Hematopoietic multipotent progenitor cell treated with erythropoietin and hydrocortisone succinate and interleukin-3 and kit ligand, for 17 days (in vitro differentiated cells): ENCODE measurements around the gene CELA3A.

Source experiments
- DNase-seq: peaks from one replicate; pipeline ENCODE4 v3.0.0-alpha.2; 2015; ENCODE audit warnings: low spot score

The CELA3A gene

GRCh38 chr1:22051607-22052114 is 50.2 kb downstream of the CELA3A start:
- peak; percentile 3 for DNase-seq

GRCh38 chr1:22052115-22053016 is 50.9 kb downstream of the CELA3A start, which contains the start of gene CDC42:
CDC42 (plus strand) TSS chr1:22052709; CDS start chr1:22078479, 25,770 bp downstream.
- peak; percentile 93 for DNase-seq

GRCh38 chr1:22053017-22053860 is 51.8 kb downstream of the CELA3A start:
- DNase-seq = peak; percentile 65

GRCh38 chr1:22053861-22054770 is 52.7 kb downstream of the CELA3A start:
- DNase-seq = no peak

GRCh38 chr1:22055463-22055862 is 54.0 kb downstream of the CELA3A start:
- DNase-seq = no peak

GRCh38 chr1:22056043-22056442 is 54.6 kb downstream of the CELA3A start:
- DNase-seq = no peak

GRCh38 chr1:22056936-22057335 is 55.5 kb downstream of the CELA3A start:
- DNase-seq = no peak

- no peak for DNase-seq
Measured at GRCh38 chr1:22057861-22058260, 56.4 kb downstream of the CELA3A start.
